GM03348 (cell line): ENCODE data around the gene TBC1D8.
A peak's percentile ranks its signal among the peaks of the same experiment; 100 is the strongest.

Experiments used
- DNase-seq: peaks from one replicate; pipeline ENCODE4 v3.0.0; 2012; ENCODE audit warnings: low spot score

The TBC1D8 gene

GRCh38 chr2:101135412-101136296 lies 15.5 kb downstream of the TBC1D8 start:
- no peak for DNase-seq

GRCh38 chr2:101133492-101134100 lies 17.6 kb downstream of the TBC1D8 start:
- DNase-seq, result no peak

GRCh38 chr2:101132202-101132601 lies 19.0 kb downstream of the TBC1D8 start:
- no peak for DNase-seq

- no peak for DNase-seq
Measured at GRCh38 chr2:101130081-101130480, 21.1 kb downstream of the TBC1D8 start.

- no peak for DNase-seq
Measured at GRCh38 chr2:101127319-101128056, 23.7 kb downstream of the TBC1D8 start.

GRCh38 chr2:101125808-101126207 lies 25.4 kb downstream of the TBC1D8 start:
- DNase-seq, result no peak

DNA sequence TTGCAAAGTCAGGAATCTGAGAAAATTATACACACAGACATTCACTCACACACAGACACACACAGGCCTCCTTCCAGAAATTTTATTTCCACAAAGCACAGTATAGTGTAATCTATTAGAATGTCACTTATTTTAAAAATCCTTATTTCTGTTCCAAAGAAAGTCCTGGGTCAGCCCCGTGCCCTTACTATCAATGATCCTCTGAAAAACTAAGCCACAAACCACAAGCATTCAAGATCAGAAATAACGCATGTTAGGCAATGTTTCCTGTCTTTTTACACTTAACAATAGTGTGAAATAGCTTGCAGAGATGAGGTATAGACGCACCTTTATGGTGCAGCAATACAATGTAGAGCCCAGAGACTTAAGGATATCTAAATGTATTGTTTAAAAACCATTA lies 25.8 kb downstream of the TBC1D8 start:
- peak; percentile 18 for DNase-seq

DNA sequence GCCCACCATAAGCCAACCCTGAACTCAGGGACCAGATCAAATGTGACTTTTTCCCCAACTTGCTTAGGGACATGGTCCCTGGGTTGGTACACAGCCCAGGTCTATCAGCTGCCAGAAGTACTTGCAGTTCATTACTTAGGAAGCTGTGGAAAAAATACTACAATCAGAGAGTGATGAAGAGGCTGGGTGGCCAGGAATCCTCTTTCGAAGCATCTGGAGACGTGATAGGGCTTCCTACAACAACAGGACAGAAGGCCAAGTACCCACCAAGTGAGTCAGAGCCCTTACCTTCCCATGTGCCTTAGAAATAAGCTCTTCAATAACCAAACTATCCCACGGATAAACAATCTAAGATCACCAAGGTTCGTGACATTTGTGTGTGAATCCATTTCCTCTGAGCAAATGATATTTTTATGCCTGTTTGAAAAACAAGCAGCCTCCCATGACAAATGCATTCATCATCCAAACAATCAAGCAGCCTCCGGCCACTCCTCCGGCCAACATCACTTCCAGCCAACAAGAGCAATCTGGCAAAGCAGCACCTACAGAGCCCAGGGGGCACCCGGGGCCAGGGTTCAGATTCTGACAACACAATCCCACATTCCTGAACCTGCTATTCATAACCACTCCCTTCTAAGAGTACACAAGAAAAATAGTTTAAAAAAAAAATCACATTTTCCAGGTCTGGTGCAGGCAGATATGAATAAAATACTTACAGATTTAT lies 26.4 kb downstream of the TBC1D8 start:
- DNase-seq, result peak; percentile 81

DNA sequence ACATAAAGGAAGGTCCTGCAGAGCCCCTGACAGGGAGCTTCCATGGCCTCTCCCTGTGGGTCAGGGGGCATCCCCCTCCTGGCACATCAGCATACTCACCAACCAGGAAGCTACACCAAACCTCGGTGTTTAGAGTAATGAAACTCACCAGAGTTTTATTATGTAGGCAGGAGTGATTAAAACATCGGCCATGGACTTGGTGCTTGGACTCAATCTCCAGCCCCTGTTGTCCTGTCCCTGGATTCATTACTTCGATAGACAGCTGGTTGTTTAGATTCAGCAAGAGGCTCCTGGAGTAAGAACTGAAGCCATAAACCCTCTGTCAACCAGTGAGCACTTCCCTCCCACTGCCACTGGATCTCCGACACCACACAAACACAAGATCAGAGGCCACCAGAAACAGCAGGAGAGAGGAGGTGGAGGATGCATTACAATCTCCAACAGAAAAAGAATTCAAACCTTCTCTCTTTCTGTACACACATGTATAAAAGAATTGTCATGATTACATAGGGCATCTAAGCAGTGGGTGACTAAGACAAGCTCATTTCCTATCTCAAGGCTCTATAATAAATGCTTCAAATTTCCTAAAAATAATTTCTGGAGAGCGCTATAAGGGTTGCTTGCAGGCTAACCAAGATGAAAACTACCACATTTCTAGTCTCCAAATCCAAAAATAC lies 27.2 kb downstream of the TBC1D8 start:
- no peak for DNase-seq

GRCh38 chr2:101121174-101121573 lies 30.0 kb downstream of the TBC1D8 start:
- no peak for DNase-seq

DNA sequence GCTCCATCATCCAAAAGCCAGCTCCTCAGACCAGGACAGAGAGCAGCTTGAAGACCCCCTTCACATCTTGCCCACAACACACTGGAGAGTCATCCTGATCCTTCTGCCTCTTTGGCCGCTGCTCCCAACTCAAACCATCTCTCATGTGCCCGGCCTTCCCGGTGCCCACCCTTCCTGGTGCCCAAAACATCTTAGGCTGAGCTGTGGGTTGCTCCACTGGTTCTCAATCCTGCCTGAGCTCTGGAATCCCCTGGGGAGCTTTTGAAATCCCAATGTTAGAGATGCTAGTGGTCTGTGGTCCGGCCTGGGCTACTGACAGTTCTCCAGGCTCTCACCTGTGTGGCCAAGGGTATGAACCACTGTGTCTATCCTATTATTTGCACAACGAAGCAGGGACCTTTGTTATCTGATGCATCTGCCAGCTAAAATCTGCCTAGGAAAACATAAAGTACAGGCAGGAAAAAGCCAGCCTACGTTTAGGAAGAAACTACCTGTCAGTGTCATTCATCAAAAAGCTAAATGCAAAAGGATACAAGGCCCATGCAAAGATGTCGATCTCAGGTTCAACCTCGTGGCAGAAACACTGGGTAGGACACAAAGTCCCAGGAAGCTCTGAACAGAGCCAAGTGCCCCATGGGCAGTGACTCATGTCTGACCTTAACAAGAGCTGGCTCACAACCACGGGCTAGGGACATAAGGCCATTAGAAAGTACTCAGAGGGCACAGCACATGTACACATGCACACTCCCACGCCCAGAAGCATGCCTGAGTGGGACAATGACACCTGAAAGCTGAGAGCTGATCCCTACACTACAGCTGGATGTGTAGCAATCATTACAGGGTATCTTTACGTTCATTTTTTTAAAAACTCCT lies 30.8 kb downstream of the TBC1D8 start:
- DNase-seq, result no peak

- peak; percentile 56 for DNase-seq
Measured at GRCh38 chr2:101119431-101119830, 31.8 kb downstream of the TBC1D8 start.

DNA sequence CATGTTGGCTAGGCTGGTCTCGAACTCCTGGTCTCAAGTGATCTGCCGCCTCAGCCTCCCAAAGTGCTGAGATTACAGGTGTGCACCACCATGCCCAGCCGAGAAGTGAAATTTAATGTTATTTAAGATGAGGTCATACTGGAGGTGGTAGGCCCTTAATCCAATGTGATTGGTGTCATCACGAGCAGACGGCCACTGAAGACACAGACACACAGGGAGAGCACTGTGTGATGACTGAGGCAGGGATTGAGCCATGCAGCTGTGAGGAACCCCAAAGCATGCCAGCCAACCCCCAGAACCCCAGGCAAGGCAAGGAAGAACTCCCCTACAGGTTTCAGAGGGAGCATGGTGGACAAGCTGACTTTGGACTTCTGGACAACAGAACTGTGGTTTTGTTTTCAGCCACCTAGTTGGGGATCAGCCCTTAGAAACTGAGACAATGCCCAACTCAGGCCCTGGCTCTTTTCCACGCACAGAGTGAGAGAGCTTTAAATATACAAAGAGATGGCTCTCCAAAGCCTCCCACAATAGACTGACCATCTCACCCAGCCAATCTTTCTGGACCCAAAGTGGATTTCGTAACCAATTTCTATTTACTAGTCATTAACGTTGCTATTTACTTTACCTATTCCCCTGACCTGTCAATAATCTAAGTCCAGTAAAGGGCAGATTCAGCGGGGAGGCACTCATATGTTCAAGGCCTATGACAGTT lies 34.2 kb downstream of the TBC1D8 start:
- DNase-seq, result no peak

DNA sequence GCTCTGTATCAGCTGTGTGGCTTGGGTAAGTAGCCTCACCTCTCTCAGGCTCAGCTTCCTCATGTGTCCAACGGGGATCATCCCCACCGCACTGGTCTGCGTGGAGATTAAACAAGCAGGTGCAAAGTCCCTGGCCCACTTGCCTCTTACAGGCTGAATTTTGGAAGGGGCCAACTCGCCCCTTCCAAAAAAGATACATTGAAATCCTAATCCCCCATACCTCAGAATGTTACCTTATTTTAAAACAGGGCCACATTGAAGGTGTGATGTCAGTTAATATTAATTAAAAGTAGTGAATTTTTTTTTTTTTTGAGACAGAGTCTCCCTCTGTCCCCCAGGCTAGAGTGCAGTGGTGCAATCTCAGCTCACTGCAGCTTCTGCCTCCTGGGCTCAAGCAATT lies 34.8 kb downstream of the TBC1D8 start:
- DNase-seq, result no peak

DNA sequence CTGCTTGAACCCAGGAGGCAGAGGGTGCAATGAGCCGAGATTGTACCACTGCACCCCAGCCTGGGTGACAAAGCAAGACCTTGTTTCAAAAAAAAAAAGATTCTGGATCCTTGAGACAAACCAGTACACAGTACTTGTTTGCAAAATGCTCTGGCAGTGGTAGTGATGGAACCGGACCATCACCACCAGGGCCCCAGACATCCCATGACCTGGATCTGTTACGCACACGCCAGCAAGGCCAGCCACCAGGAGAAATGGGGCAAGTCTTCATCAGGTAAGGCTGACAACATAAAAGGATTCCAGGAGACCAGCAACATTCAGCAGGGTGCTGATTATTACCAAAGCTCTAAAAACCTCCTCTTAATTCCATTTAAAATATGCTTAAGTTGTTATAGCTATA lies 35.5 kb downstream of the TBC1D8 start:
- no peak for DNase-seq

DNA sequence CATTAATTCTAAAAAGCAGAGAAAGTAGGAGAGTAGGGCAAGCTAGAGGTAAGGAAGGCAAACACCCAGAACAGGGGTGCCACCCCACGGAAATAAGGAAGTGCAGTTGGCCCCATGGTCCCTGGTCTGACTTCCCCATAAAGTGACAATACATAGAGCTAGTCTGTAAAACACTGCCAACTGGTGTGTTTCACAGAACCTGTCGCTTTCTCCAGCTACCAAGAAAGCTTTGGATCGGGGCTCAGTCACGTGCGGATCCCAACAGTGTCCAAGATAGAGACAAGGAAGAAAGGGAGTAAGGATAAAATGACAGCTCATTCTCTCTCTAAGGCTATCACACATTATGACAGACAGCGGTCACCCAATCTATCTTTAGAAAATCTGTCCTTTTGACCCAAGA lies 36.4 kb downstream of the TBC1D8 start:
- no peak for DNase-seq

DNA sequence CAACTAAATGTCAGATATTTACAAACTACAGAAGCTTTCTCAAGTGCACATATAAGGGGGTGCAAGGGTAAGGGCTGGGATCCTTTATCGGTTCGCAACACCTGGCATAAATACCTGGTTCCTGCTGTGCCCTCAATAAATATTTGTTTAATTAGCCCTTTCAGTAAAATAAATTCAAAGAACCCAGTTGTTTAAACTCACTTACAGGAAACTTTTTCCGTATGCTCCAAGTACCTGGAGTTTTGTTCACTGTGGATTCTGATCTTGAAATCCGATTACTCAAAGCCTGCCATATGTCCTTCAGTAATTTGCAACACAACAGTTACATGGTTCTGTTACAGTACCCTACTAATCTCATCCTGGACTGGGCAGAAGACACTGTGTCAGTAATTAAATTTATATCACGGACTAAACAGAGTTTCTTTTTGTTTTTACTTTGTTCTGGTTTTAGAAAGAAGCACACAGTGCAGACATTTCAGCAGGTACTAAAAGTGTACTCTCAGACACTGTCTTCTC lies 36.9 kb downstream of the TBC1D8 start:
- DNase-seq, result no peak

GRCh38 chr2:101113441-101114267 lies 37.5 kb downstream of the TBC1D8 start:
- DNase-seq, result peak; percentile 81

DNA sequence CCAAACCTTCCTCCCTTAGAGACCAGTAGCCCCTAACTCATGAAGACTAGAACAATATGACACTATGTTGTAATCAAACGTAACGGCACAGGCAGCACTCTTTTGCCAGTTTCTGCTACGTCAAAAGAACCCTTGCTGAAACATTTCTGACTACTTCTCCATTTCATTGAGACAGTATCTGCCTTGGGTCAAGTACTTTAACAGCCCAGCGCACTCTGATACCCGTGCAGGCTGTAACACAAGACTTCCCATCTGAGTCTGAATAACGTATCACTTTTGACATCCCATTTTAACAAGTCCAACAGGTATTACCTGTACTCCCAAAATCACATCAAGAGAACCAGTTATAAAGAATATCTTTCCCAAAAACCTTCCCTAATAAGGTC lies 38.4 kb downstream of the TBC1D8 start:
- no peak for DNase-seq
